PC-9 (cell line): ENCODE data around the gene PSMD12. TPM values are rescaled to one million over a fixed set of nuclear protein-coding genes. Genes with fewer than 3 reads are reported as not detected.

Experiments
- BruUV-seq: library from RNA; stranded (reverse); fragments of 400-500 nt; replicated peaks from 2 replicates; lab custom pipeline; 2021; lab: Mats Ljungman, UMichigan
- CTCF ChIA-PET: fragments of 300-600 bp; sonication (Branson Sonifier 250); formaldehyde crosslinking; loops from one replicate; lab custom pipeline; 2022; ENCODE audit warnings: antibody characterized with exemption; lab: Charles Lee
- POLR2A ChIA-PET: fragments of 300-600 bp; sonication (Branson Sonifier 250); formaldehyde crosslinking; loops from one replicate; lab custom pipeline; 2022; ENCODE audit warnings: antibody characterized with exemption; ENCODE audit not compliant: unreplicated experiment; lab: Charles Lee
- DNase-seq, 2 experiments: peaks; one replicate each; pipeline versions ENCODE4 v3.0.0 to v3.0.0-alpha.2; 2015 to 2022; ENCODE audit warnings: mixed read lengths in 1 of 2
- H2AFZ ChIP-seq: fragments of 200-600 bp; sonication (generic); 2 replicates; pipeline ENCODE4 v1.8.1; 2017; ENCODE audit warnings: antibody characterized with exemption
- H3F3A ChIP-seq: fragments of 200-600 bp; sonication (generic); 2 replicates; pipeline ENCODE4 v1.8.1; 2017; ENCODE audit warnings: antibody characterized with exemption, mild to moderate bottlenecking, low read depth; ENCODE audit not compliant: insufficient read depth
- H3K27ac ChIP-seq: fragments of 200-600 bp; sonication (generic); 2 replicates; pipeline ENCODE4 v1.6.1; 2016; ENCODE audit warnings: mixed run types
- H3K27me3 ChIP-seq: fragments of 200-600 bp; sonication (generic); 2 replicates; pipeline ENCODE4 v1.6.1; 2016; ENCODE audit warnings: low read depth, mixed run types; ENCODE audit not compliant: insufficient read depth
- H3K36me3 ChIP-seq: fragments of 200-600 bp; sonication (generic); 2 replicates; pipeline ENCODE4 v1.6.1; 2016; ENCODE audit warnings: low read depth, mixed run types
- H3K4me1 ChIP-seq: fragments of 200-600 bp; sonication (generic); replicated peaks from 2 replicates; pipeline ENCODE4 v1.6.1; 2016; ENCODE audit warnings: mixed run types; ENCODE audit not compliant: insufficient read depth
- H3K4me2 ChIP-seq: fragments of 200-600 bp; sonication (generic); 2 replicates; pipeline ENCODE4 v1.6.1; 2017; ENCODE audit warnings: mixed run types
- H3K4me3 ChIP-seq: fragments of 200-600 bp; sonication (generic); 2 replicates; pipeline ENCODE4 v1.6.1; 2016; ENCODE audit warnings: mixed run types
- H3K79me2 ChIP-seq: fragments of 200-600 bp; sonication (generic); 2 replicates; pipeline ENCODE4 v1.6.1; 2017; ENCODE audit warnings: low read depth, mixed run types
- H3K9me2 ChIP-seq: fragments of 200-600 bp; sonication (generic); 2 replicates; pipeline ENCODE4 v1.8.1; 2017; ENCODE audit warnings: mild to moderate bottlenecking; ENCODE audit not compliant: insufficient read depth
- H3K9me3 ChIP-seq: fragments of 200-600 bp; sonication (generic); 2 replicates; pipeline ENCODE4 v1.8.1; 2016; ENCODE audit warnings: low read depth; ENCODE audit not compliant: insufficient read depth
- H4K20me1 ChIP-seq: fragments of 200-600 bp; sonication (generic); 2 replicates; pipeline ENCODE4 v1.8.1; 2017; ENCODE audit not compliant: insufficient read depth
- CTCF ChIP-seq: fragments of 200-600 bp; sonication (generic); conservative IDR thresholded peaks from 2 replicates; pipeline ENCODE4 v1.6.1; 2017; ENCODE audit warnings: mixed run types, antibody characterized with exemption, mild to moderate bottlenecking, moderate library complexity
- EZH2 ChIP-seq: fragments of 200-600 bp; sonication (generic); IDR thresholded peaks from 2 replicates; pipeline ENCODE4 v1.8.0; 2017; ENCODE audit warnings: antibody characterized with exemption, low read depth
- intact Hi-C: fragments of 100-400 bp; cut with micrococcal nuclease; formaldehyde crosslinking; loops from one replicate; pipeline ENCODE4 v1.10.0; 2022; ENCODE audit not compliant: unreplicated experiment
- total RNA-seq: library from RNA; stranded (reverse); gene quantifications from 2 replicates; pipeline ENCODE4 v1.2.3, GENCODE V29; 2021

Gene PSMD12
- total RNA-seq, 1 experiment from 2014 or later, result 80.5 TPM

GRCh38 chr17:67369676-67370075 is 3.3 kb upstream of the PSMD12 start:
- TF ChIP-seq CTCF, result no peak
- TF ChIP-seq EZH2, result no peak
- BruUV-seq, result no TSS peak
- H3F3A ChIP-seq, result peaks cover 33% of the 10 kb centered on the region; the same call in 1 of the 2 replicates
- H3K27me3 ChIP-seq, result no peaks in the 10 kb centered on the region
- ChIA-PET POLR2A (interaction anchor here (0.7 kb wide), 1 partner anchor 268 kb away, joined by 3 read pairs; no protein-coding TSS in a partner anchor), CTCF (no interaction called here)
- 0 out of 2 replicates have a peak overlapping the region, but pooled peaks have one; percentile 50 for H2AFZ ChIP-seq
- intact Hi-C loops, result loop anchor here (5.0 kb wide), 2 partner anchors 122 to 387 kb away; partner anchors contain the start of gene HELZ
- peaks cover 28% of the 10 kb centered on the region for H3K4me1 ChIP-seq
- peaks cover 18% of the 10 kb centered on the region for H3K79me2 ChIP-seq
- peaks cover 9% of the 10 kb centered on the region for H4K20me1 ChIP-seq
- H3K36me3 ChIP-seq, result peaks cover under 1% of the 10 kb centered on the region; the same call in 1 of the 2 replicates
- no peaks in the 10 kb centered on the region for H3K9me3 ChIP-seq
- DNase-seq, result no peak
- no peak overlapping the region for H3K4me3 ChIP-seq
- H3K9me2 ChIP-seq, result no peaks in the 10 kb centered on the region
- H3K4me2 ChIP-seq, result 0 out of 2 replicates have a peak overlapping the region, but pooled peaks have one; percentile 5
- H3K27ac ChIP-seq, result 0 out of 2 replicates have a peak overlapping the region, but pooled peaks have one; percentile 5

GRCh38 chr17:67365738-67366192 is 612 bp downstream of the PSMD12 start:
- intact Hi-C loops, result loop anchor here (1.0 to 5.0 kb wide), 2 partner anchors 59 to 118 kb away; partner anchors contain the start of gene HELZ
- H3F3A ChIP-seq, result peaks cover 28% of the 10 kb centered on the region; the same call in 1 of the 2 replicates
- CTCF ChIA-PET, result interaction anchor here (0.7 kb wide), 1 partner anchor 231 kb away, joined by 3 read pairs; no protein-coding TSS in a partner anchor
- H3K79me2 ChIP-seq, result peaks cover 57% of the 10 kb centered on the region
- H2AFZ ChIP-seq, result peak overlapping the region; percentile 77
- H3K27ac ChIP-seq, result peak overlapping the region; percentile 82
- peak overlapping the region; percentile 89 for H3K4me3 ChIP-seq
- H3K4me1 ChIP-seq, result peaks cover 24% of the 10 kb centered on the region
- H3K4me2 ChIP-seq, result peak overlapping the region; percentile 100
- H3K36me3 ChIP-seq, result peaks cover 20% of the 10 kb centered on the region
- no peaks in the 10 kb centered on the region for H3K27me3 ChIP-seq
- DNase-seq, result peak; percentile 9 to 66
- TSS peak; percentile 39 for BruUV-seq
- H4K20me1 ChIP-seq, result peaks cover 46% of the 10 kb centered on the region
- no peak for TF ChIP-seq EZH2
- TF ChIP-seq CTCF, result no peak
- POLR2A ChIA-PET, result interaction anchor here (0.5 to 0.7 kb wide), 2 partner anchors 136 to 463 kb away, joined by 3 to 7 read pairs; no protein-coding TSS in a partner anchor
- H3K9me2 ChIP-seq, result no peaks in the 10 kb centered on the region
- no peaks in the 10 kb centered on the region for H3K9me3 ChIP-seq

- H3K36me3 ChIP-seq, result peaks cover 26% of the 10 kb centered on the region
- intact Hi-C loops, result loop anchor here (5.0 kb wide), 1 partner anchor 118 kb away; the partner anchor contains the start of gene HELZ
- H3K9me3 ChIP-seq, result no peaks in the 10 kb centered on the region
- no peaks in the 10 kb centered on the region for H3K9me2 ChIP-seq
- H4K20me1 ChIP-seq, result peaks cover 53% of the 10 kb centered on the region
- H3F3A ChIP-seq, result peaks cover 35% of the 10 kb centered on the region; the same call in 1 of the 2 replicates
- no peak overlapping the region for H2AFZ ChIP-seq
- CTCF ChIA-PET, result interaction anchor here (0.5 to 0.7 kb wide), 2 partner anchors 9 to 232 kb away, joined by 3 read pairs; no protein-coding TSS in a partner anchor
- TF ChIP-seq CTCF (no peak), EZH2 (no peak)
- H3K4me2 ChIP-seq, result peak overlapping the region; percentile 100
- H3K4me1 ChIP-seq, result peaks cover 24% of the 10 kb centered on the region
- peak overlapping the region; percentile 82 for H3K27ac ChIP-seq
- H3K79me2 ChIP-seq, result peaks cover 63% of the 10 kb centered on the region
- H3K27me3 ChIP-seq, result no peaks in the 10 kb centered on the region
- DNase-seq, result no peak
- POLR2A ChIA-PET, result interaction anchor here (0.5 to 0.7 kb wide), 2 partner anchors 137 to 464 kb away, joined by 3 to 7 read pairs; no protein-coding TSS in a partner anchor
- peak overlapping the region; percentile 89 for H3K4me3 ChIP-seq
- no TSS peak for BruUV-seq
These were observed 1.3 kb downstream of the PSMD12 start for GRCh38 chr17:67364847-67365737.
